ENCODE results near the gene HERPUD1. TPM values are rescaled to one million over a fixed set of nuclear protein-coding genes. Genes with fewer than 3 reads are reported as not detected.

The HERPUD1 gene
- polyA plus RNA-seq, 1 of the 3 experiments (the other 2 are of a cell fraction), result 46.3 TPM

DNA sequence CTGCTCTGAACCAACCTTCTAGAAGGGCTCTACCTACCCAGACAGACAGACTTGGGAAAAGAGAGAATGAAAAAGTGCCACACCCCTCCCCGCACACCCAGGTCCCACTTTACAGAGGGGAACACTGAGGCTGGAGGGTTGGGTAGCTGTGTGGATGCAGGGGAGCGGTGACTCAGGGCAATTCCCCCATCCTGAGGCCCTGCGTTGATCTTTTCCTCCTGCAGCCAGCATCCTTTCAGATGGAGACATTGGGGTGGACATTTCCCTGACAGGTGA, 39.8 kb downstream of the HERPUD1 start (continued):
- TF ChIP-seq, protein P1, sequence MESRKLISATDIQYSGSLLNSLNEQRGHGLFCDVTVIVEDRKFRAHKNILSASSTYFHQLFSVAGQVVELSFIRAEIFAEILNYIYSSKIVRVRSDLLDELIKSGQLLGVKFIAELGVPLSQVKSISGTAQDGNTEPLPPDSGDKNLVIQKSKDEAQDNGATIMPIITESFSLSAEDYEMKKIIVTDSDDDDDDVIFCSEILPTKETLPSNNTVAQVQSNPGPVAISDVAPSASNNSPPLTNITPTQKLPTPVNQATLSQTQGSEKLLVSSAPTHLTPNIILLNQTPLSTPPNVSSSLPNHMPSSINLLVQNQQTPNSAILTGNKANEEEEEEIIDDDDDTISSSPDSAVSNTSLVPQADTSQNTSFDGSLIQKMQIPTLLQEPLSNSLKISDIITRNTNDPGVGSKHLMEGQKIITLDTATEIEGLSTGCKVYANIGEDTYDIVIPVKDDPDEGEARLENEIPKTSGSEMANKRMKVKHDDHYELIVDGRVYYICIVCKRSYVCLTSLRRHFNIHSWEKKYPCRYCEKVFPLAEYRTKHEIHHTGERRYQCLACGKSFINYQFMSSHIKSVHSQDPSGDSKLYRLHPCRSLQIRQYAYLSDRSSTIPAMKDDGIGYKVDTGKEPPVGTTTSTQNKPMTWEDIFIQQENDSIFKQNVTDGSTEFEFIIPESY (IDR thresholded peaks at IDR 0.05; ENCODE audit: borderline replicate concordance, low read depth), result no peak
- no peak for TF ChIP-seq RCOR1 (IDR thresholded peaks at IDR 0.05; ENCODE audit: low read length)
- TF ChIP-seq YY1 (IDR thresholded peaks at IDR 0.05; ENCODE audit: low read depth), result no peak
- TF ChIP-seq TCF12 (IDR thresholded peaks at IDR 0.05), result no peak
- TF ChIP-seq MEF2A (IDR thresholded peaks at IDR 0.05; ENCODE audit: borderline replicate concordance, low read depth), result no peak
- TF ChIP-seq, protein P2, sequence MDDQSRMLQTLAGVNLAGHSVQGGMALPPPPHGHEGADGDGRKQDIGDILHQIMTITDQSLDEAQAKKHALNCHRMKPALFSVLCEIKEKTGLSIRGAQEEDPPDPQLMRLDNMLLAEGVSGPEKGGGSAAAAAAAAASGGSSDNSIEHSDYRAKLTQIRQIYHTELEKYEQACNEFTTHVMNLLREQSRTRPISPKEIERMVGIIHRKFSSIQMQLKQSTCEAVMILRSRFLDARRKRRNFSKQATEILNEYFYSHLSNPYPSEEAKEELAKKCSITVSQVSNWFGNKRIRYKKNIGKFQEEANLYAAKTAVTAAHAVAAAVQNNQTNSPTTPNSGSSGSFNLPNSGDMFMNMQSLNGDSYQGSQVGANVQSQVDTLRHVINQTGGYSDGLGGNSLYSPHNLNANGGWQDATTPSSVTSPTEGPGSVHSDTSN (IDR thresholded peaks at IDR 0.05), result no peak
- no peak for TF ChIP-seq SIN3A (IDR thresholded peaks at IDR 0.05; ENCODE audit: borderline replicate concordance, low read depth, low read length)
- no peak for TF ChIP-seq MXI1 (IDR thresholded peaks at IDR 0.05; ENCODE audit: low read depth, low read length)

DNA sequence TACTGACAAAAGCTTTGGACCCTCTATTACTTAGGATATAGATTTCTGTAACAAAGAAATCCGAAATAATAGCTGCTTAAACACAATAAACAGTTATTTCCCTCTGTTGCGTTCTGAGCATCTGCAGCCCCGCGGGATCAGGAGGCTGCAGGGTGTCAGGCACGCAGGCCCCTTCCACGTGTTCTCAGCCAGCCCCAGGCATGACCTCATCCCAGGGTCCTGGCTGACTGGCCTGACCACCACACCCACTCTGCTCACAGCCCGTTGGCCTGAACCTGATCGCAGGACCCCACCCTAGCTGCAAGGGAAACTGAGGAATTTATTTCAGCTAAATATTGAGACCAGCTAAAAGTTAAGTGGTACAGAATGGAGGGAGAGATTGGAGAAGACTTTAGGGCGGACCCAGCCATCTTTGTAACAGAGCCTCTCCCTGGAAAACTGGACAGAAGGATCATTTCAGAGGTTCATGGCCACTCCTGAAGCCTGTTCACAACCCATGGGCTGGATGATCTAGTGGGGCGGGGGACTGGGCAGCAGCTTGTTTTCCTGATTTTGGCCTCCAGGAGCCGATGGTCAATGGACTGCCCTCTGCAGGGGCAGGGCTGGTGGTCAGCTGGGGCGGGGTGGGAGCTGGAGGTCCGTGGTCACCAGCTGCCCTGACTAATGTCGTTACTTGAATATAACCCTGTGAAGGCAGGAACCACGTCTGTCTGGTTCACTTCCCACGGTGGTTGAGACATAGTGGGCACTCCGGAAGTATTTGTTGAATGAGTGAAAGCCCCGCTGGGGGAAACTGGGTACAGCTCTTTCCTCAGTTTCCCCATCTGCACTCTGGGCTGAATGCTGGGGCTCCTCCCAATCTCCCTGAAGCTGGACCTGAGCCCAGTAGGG, 40.7 kb downstream of the HERPUD1 start:
- no peak for DNase-seq
- Histone ChIP-seq H2AFZ (ENCODE audit: low read depth) (no peak overlapping the region), H3F3A (replicated peaks; ENCODE audit: insufficient read depth) (peaks cover 6% of the 10 kb centered on the region), H3K4me1 (ENCODE audit: control insufficient read depth in 1 of 2, insufficient read depth in 2 of 2, low read depth in 1 of 2, low read length in 1 of 2) (peaks cover 0 to 13% of the 10 kb centered on the region in 2 experiments; a peak in 1 of 4 replicates), H4K20me1 (ENCODE audit: insufficient read depth) (no peaks in the 10 kb centered on the region), H3K9me2 (no peaks in the 10 kb centered on the region), H3K79me2 (ENCODE audit: insufficient read depth) (no peaks in the 10 kb centered on the region), H3K9me3 (no peaks in the 10 kb centered on the region), H3K4me3 (ENCODE audit: low read depth in 2 of 2, low read length in 1 of 2) (no peak overlapping the region), H3K27ac (ENCODE audit: low read depth in 2 of 2, low read length in 1 of 2) (no peak overlapping the region), H3K36me3 (replicated peaks in 1 of 2; ENCODE audit: control insufficient read depth in 1 of 2, insufficient read depth in 2 of 2, low read length in 1 of 2) (no peaks in the 10 kb centered on the region), H3K4me2 (no peak overlapping the region), H3K9ac (no peak overlapping the region), H3K27me3 (ENCODE audit: insufficient read depth) (no peaks in the 10 kb centered on the region)
- no peak for TF ChIP-seq NRF1 (IDR thresholded peaks at IDR 0.05; ENCODE audit: low read depth, low read length)
- TF ChIP-seq TAF1 (IDR thresholded peaks at IDR 0.05; ENCODE audit: borderline replicate concordance, low read depth, low read length), result no peak
- TF ChIP-seq TCF12 (IDR thresholded peaks at IDR 0.05), result no peak
- no peak for TF ChIP-seq GATA2 (CRISPR knock-in tag; IDR thresholded peaks at IDR 0.05)
- TF ChIP-seq, protein P3, sequence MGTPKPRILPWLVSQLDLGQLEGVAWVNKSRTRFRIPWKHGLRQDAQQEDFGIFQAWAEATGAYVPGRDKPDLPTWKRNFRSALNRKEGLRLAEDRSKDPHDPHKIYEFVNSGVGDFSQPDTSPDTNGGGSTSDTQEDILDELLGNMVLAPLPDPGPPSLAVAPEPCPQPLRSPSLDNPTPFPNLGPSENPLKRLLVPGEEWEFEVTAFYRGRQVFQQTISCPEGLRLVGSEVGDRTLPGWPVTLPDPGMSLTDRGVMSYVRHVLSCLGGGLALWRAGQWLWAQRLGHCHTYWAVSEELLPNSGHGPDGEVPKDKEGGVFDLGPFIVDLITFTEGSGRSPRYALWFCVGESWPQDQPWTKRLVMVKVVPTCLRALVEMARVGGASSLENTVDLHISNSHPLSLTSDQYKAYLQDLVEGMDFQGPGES (IDR thresholded peaks at IDR 0.05; ENCODE audit: low read depth, low read length), result no peak
- TF ChIP-seq CHD2 (IDR thresholded peaks at IDR 0.05; ENCODE audit: low read length, partially characterized antibody), result no peak
- no peak for TF ChIP-seq RAD21 (IDR thresholded peaks at IDR 0.05; ENCODE audit: low read length)
- no peak for TF ChIP-seq FOXJ3 (CRISPR knock-in tag; IDR thresholded peaks at IDR 0.05)
- TF ChIP-seq EP300 (IDR thresholded peaks at IDR 0.05; ENCODE audit: borderline replicate concordance in 1 of 2, low read depth in 1 of 2, low read length in 1 of 2), result no peak
- no peak for TF ChIP-seq RXRA (IDR thresholded peaks at IDR 0.05; ENCODE audit: borderline replicate concordance, low read depth)
- TF ChIP-seq, protein P4, sequence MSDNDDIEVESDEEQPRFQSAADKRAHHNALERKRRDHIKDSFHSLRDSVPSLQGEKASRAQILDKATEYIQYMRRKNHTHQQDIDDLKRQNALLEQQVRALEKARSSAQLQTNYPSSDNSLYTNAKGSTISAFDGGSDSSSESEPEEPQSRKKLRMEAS (IDR thresholded peaks at IDR 0.05; ENCODE audit: low read depth), result no peak
- TF ChIP-seq RFX5 (IDR thresholded peaks at IDR 0.05; ENCODE audit: low read length), result no peak
- TF ChIP-seq, protein P1 (IDR thresholded peaks at IDR 0.05; ENCODE audit: borderline replicate concordance, low read depth), result no peak
- TF ChIP-seq NFIC (IDR thresholded peaks at IDR 0.05; ENCODE audit: borderline replicate concordance), result no peak
- TF ChIP-seq YY1 (IDR thresholded peaks at IDR 0.05; ENCODE audit: low read depth), result no peak
- TF ChIP-seq GABPA (IDR thresholded peaks at IDR 0.05; ENCODE audit: low read depth), result no peak
- TF ChIP-seq, protein P2 (IDR thresholded peaks at IDR 0.05), result no peak
- TF ChIP-seq EZH2phosphoT487 (IDR thresholded peaks at IDR 0.05; ENCODE audit: borderline replicate concordance, low read depth), result no peak
- ChIA-PET POLR2A (no interaction called here), CTCF (interaction anchor here (0.6 to 2.9 kb wide), 4 partner anchors 8 to 444 kb away, joined by 3 to 14 read pairs (median 3); partner anchors contain the start of gene CETP)
- WGBS (ENCODE audit: low lambda C conversion rate), result 81% methylated on average over 10 of the region's 18 CpGs

Data from SK-N-SH (cell line).